Measurements from ENCODE around the gene ZC3H10. TPM values are rescaled to one million over a fixed set of nuclear protein-coding genes. Genes with fewer than 3 reads are reported as not detected.
A peak's percentile ranks its signal among the peaks of the same experiment; 100 is the strongest.

ZC3H10 gene
- total and polyA plus RNA-seq, 2 of the 4 experiments (the other 2 are of a cell fraction): 1.5 to 3.6 TPM

GRCh38 chr12:56129206-56129941 lies 11.3 kb downstream of the ZC3H10 start:
- Histone ChIP-seq H3K4me3 (ENCODE audit: insufficient read depth, low read depth, low read length) (peak overlapping the region; percentile 75), H3K9me1 (ENCODE audit: insufficient read depth, low read length) (no peaks in the 10 kb centered on the region), H2BK20ac (ENCODE audit: low read depth, low read length) (no peak overlapping the region), H3K27me3 (ENCODE audit: control insufficient read depth, insufficient read depth, low read length) (no peaks in the 10 kb centered on the region), H4K91ac (ENCODE audit: insufficient read depth, low read depth, low read length) (peak overlapping the region; percentile 81), H4K8ac (ENCODE audit: low read depth in 2 of 2, low read length in 2 of 2) (peak overlapping the region; percentile 42 to 73; a peak in 3 of 4 replicates), H2BK15ac (ENCODE audit: low read depth, low read length) (no peak overlapping the region), H2BK5ac (ENCODE audit: low read depth, low read length, poor library complexity, severe bottlenecking) (peak overlapping the region; percentile 51), H3K4ac (ENCODE audit: low read depth, low read length) (peak overlapping the region; percentile 81), H3K18ac (ENCODE audit: low read depth, low read length) (0 out of 2 replicates have a peak overlapping the region, but pooled peaks have one; percentile 4), H3K23ac (ENCODE audit: low read depth, low read length) (peak overlapping the region; percentile 88; the same call in 1 of the 2 replicates), H3K27ac (ENCODE audit: insufficient read depth, low read length) (peak overlapping the region; percentile 44), H2AK5ac (ENCODE audit: low read depth, low read length) (peak overlapping the region; percentile 88), H2BK120ac (ENCODE audit: low read depth, low read length) (0 out of 2 replicates have a peak overlapping the region, but pooled peaks have one; percentile 39), H3K14ac (replicated peaks; ENCODE audit: low read depth, low read length) (peak overlapping the region; percentile 85), H3K56ac (ENCODE audit: extremely low read depth, insufficient read depth, low read length) (peak overlapping the region; percentile 78), H3K4me2 (ENCODE audit: low read depth, low read length) (peak overlapping the region; percentile 92), H3K79me1 (ENCODE audit: low read depth in 1 of 2, low read length in 2 of 2) (peaks cover 44 to 76% of the 10 kb centered on the region in 2 experiments), H4K20me1 (ENCODE audit: insufficient read depth, low read length) (no peaks in the 10 kb centered on the region), H2AFZ (replicated peaks; ENCODE audit: low read length, poor library complexity) (peak overlapping the region; percentile 88), H2AK9ac (replicated peaks; ENCODE audit: low read depth, low read length, poor library complexity) (peak overlapping the region; percentile 95), H4K5ac (ENCODE audit: low read depth, low read length) (peak overlapping the region; percentile 41; the same call in 1 of the 2 replicates), H3K36me3 (ENCODE audit: control insufficient read depth, insufficient read depth, low read length) (peaks cover 36% of the 10 kb centered on the region), H3K9ac (ENCODE audit: low read depth, low read length) (peak overlapping the region; percentile 91), H3K4me1 (ENCODE audit: control insufficient read depth, insufficient read depth, low read length) (peaks cover 6% of the 10 kb centered on the region; the same call in 1 of the 2 replicates), H3K9me3 (ENCODE audit: control insufficient read depth, insufficient read depth, low read length) (no peaks in the 10 kb centered on the region)
- TF ChIP-seq CTCF (conservative IDR thresholded peaks at IDR 0.05; ENCODE audit: low read depth, low read length): no peak
- TF ChIP-seq RFX5 (IDR thresholded peaks at IDR 0.05; ENCODE audit: low read depth, low read length): no peak
- no peak for TF ChIP-seq RAD21 (IDR thresholded peaks at IDR 0.05; ENCODE audit: low read length)
- no peak for TF ChIP-seq NFE2L2 (IDR thresholded peaks at IDR 0.05; ENCODE audit: low read depth, low read length)
- peak; percentile 4; the same call in 1 of the 2 replicates for TF ChIP-seq BHLHE40 (IDR thresholded peaks at IDR 0.05; ENCODE audit: low read depth, low read length)
- TF ChIP-seq CEBPB (IDR thresholded peaks at IDR 0.05; ENCODE audit: low read depth, low read length): no peak
- ChIA-PET POLR2A (ENCODE audit: unreplicated experiment) (no interaction called here), CTCF (interaction anchor here (0.5 kb wide), 1 partner anchor 19 kb away, joined by 3 read pairs; no protein-coding TSS in a partner anchor)
- DNase-seq (peak; percentile 36), ATAC-seq (ENCODE audit: low read depth) (peak; percentile 44)
- dilution Hi-C loops (cut with HindIII; ENCODE audit: low sequenced_read_pairs, unreplicated experiment): no loop called here
- intact Hi-C loops (cut with micrococcal nuclease): no loop called here
- WGBS, 2 experiments (ENCODE audit: extremely low coverage in 2 of 2, insufficient read length in 1 of 2): 0% methylated on average over 6 of the region's 29 CpGs; no CpG with 5 or more reads in 1 of the 2 experiments
- BruUV-seq (replicated peaks): no TSS peak
- in situ Hi-C loops (cut with MboI; ENCODE audit: low sequenced_read_pairs): loop anchor here (5.0 kb wide), 1 partner anchor 58 kb away; the partner anchor contains the start of gene SMARCC2

Data from IMR-90 (cell line).